HUES64 (cell line): ENCODE data around the gene TMEM158.
A peak's percentile ranks its signal among the peaks of the same experiment; 100 is the strongest.

Experiments
- H3K27ac ChIP-seq: 2 replicates; pipeline ENCODE4 v1.7.0; 2013; ENCODE audit warnings: low read depth, low read length, inconsistent platforms
- H3K27me3 ChIP-seq: 2 replicates; pipeline ENCODE4 v1.6.1; 2013; ENCODE audit warnings: mild to moderate bottlenecking, low read length; ENCODE audit not compliant: insufficient read depth
- H3K36me3 ChIP-seq: 2 replicates; pipeline ENCODE4 v1.6.1; 2013; ENCODE audit warnings: mild to moderate bottlenecking, low read length; ENCODE audit not compliant: insufficient read depth
- H3K4me1 ChIP-seq: 2 replicates; pipeline ENCODE4 v1.6.1; 2013; ENCODE audit warnings: mild to moderate bottlenecking, low read length, moderate library complexity; ENCODE audit not compliant: insufficient read depth
- H3K4me3 ChIP-seq: 2 replicates; pipeline ENCODE4 v1.5.1; 2013; ENCODE audit warnings: mild to moderate bottlenecking, low read length, moderate library complexity
- H3K9ac ChIP-seq: 2 replicates; pipeline ENCODE4 v1.6.1; 2013; ENCODE audit warnings: mild to moderate bottlenecking, low read depth, low read length
- H3K9me3 ChIP-seq: 2 replicates; pipeline ENCODE4 v1.6.1; 2013; ENCODE audit warnings: low read depth, low read length; ENCODE audit not compliant: insufficient read depth
- WGBS: fragments of 150-250, 120-280 bp; methylation state at CpG from one replicate; pipeline ENCODE4 v1.1.7; 2013; ENCODE audit warnings: missing lambda C conversion rate; 5-methylcytosine and 5-hydroxymethylcytosine counted together

Gene TMEM158

DNA sequence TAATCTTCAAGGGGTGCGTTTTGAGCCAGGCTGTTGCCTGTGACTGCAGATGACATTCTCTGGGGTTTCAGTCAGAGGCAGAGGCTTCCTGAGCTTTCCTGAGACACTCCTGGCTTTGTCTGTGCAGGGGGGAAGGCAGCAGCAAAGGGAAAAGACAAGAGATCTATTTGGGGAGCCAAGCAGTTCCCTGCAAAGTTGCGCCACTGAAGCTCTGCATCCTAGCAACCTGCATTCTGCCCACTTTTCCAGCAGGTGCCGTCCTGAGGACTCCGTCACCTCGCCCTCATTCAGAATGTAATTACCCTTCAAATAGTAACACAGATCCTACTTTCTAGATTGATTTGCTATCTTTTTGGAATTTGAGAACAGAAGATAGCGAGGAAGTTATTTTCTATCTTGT lies 1.9 kb upstream of the TMEM158 start:
- no peak overlapping the region for H3K27ac ChIP-seq
- no peak overlapping the region for H3K9ac ChIP-seq
- H3K4me1 ChIP-seq = peaks cover 22% of the 10 kb centered on the region
- no peaks in the 10 kb centered on the region for H3K36me3 ChIP-seq
- no peaks in the 10 kb centered on the region for H3K9me3 ChIP-seq
- 66% methylated on average over 6 of the region's 6 CpGs for WGBS
- H3K27me3 ChIP-seq = peaks cover 16% of the 10 kb centered on the region
- H3K4me3 ChIP-seq = no peak overlapping the region

GRCh38 chr3:45227071-45227820 lies 1.2 kb upstream of the TMEM158 start:
- Histone ChIP-seq H3K9ac (no peak overlapping the region), H3K9me3 (no peaks in the 10 kb centered on the region), H3K27ac (no peak overlapping the region), H3K4me3 (peak overlapping the region; percentile 88; the same call in 1 of the 2 replicates), H3K4me1 (peaks cover 16% of the 10 kb centered on the region), H3K27me3 (peaks cover 16% of the 10 kb centered on the region), H3K36me3 (no peaks in the 10 kb centered on the region)
- WGBS = 74% methylated on average over 5 of the region's 7 CpGs

DNA sequence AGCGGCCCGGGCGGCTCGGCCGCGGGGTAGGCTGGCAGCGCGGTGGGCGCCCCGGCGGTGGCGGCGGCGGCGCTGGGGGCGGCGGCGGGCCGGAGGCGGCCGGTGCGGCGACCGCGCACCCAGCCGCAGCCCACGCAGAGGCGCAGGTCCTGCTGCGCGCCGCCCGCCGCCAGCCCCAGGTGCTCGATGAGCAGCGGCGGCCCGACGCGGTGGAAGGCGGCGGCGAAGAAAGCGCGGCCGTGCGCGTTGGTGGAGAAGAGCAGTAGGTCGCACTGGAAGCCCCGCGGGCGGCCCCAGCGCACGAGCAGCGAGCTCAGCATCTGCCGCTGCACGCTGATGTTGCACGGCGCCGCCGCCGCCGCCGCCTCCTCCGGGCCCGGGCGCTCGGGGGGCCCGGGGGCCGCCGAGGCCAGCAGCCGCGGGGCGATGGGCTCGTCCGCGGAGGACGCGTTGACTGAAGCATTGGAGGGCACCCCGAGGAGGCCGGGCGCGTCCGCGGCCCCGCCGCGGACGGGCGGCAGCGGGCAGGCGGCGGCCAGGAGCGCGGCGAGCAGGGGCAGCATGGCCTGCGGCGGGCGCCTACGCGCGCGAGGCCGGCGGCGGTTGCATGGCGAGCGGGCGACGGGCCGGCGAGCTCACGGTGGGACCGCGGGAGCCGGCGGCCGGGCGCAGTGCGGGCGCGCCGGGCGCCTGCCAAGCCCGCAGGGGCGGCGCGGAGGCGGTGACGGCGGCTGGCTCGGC lies 452 bp downstream of the TMEM158 start:
- Histone ChIP-seq H3K27me3 (peaks cover 16% of the 10 kb centered on the region), H3K4me3 (peak overlapping the region; percentile 88), H3K27ac (no peak overlapping the region), H3K9me3 (no peaks in the 10 kb centered on the region), H3K9ac (peak overlapping the region; percentile 79), H3K4me1 (peaks cover 16% of the 10 kb centered on the region), H3K36me3 (no peaks in the 10 kb centered on the region)
- under 1% methylated on average over 131 of the region's 131 CpGs for WGBS

- Histone ChIP-seq H3K9me3 (no peaks in the 10 kb centered on the region), H3K36me3 (no peaks in the 10 kb centered on the region), H3K4me3 (peak overlapping the region; percentile 88), H3K4me1 (peaks cover 16% of the 10 kb centered on the region), H3K27me3 (peaks cover 16% of the 10 kb centered on the region), H3K27ac (no peak overlapping the region), H3K9ac (peak overlapping the region; percentile 79)
- under 1% methylated on average over 62 of the region's 62 CpGs for WGBS
Measured at GRCh38 chr3:45224824-45225464, 1.1 kb downstream of the TMEM158 start.

DNA sequence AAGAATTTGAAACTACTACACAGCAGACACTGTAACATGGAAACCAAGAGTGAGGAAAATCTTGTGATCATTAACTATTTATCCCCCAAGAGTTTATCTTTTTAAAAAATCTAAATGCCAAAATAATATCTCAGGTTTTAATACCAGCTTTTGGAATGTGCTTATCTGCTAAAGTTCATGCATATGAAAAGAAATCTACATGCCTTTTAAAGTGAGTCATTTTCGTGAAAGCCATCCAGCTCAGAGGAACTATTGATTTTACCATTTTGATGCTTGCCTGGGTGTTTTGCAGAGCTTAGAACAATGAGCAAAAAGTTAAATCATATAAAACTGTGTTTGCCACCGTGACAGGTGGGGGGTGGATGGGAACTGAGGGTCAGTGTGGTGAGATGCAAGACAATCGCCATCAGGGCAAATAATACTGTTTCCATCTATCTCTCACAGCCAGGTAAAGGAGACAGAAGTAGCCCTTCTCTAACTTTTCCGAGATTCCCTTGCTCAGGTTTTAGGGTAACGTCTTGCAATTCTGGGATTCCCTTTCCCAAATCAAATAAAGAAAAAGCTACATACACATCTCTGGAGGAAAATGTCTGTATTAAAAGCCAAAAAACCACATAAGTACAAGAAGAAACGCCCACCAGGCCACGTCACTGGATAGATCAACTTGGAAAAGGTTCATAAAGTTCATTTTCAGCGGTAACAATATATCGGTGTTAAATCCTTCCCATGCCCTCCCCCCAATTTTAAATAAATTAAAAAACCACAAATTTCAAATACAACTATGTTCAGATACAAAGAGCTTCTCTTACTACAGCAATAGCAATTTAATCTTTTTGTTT lies 2.0 kb downstream of the TMEM158 start:
- Histone ChIP-seq H3K36me3 (no peaks in the 10 kb centered on the region), H3K9me3 (no peaks in the 10 kb centered on the region), H3K27ac (no peak overlapping the region), H3K27me3 (peaks cover 16% of the 10 kb centered on the region), H3K4me1 (peaks cover 16% of the 10 kb centered on the region), H3K4me3 (peak overlapping the region; percentile 88), H3K9ac (peak overlapping the region; percentile 79; the same call in 1 of the 2 replicates)
- WGBS = 12% methylated on average over 9 of the region's 9 CpGs

GRCh38 chr3:45219694-45220093 lies 6.4 kb downstream of the TMEM158 start:
- 91% methylated on average over 8 of the region's 8 CpGs for WGBS
- no peaks in the 10 kb centered on the region for H3K36me3 ChIP-seq
- no peaks in the 10 kb centered on the region for H3K9me3 ChIP-seq
- H3K4me3 ChIP-seq = no peak overlapping the region
- H3K27ac ChIP-seq = no peak overlapping the region
- H3K4me1 ChIP-seq = peaks cover 11% of the 10 kb centered on the region; the same call in 1 of the 2 replicates
- H3K9ac ChIP-seq = no peak overlapping the region
- H3K27me3 ChIP-seq = peaks cover 5% of the 10 kb centered on the region

- H3K4me1 ChIP-seq = peaks cover 8% of the 10 kb centered on the region; the same call in 1 of the 2 replicates
- no peaks in the 10 kb centered on the region for H3K27me3 ChIP-seq
- H3K9me3 ChIP-seq = no peaks in the 10 kb centered on the region
- 71% methylated on average over 11 of the region's 11 CpGs for WGBS
- no peak overlapping the region for H3K27ac ChIP-seq
- H3K9ac ChIP-seq = no peak overlapping the region
- no peak overlapping the region for H3K4me3 ChIP-seq
- H3K36me3 ChIP-seq = no peaks in the 10 kb centered on the region
Measured at GRCh38 chr3:45218578-45219390, 7.3 kb downstream of the TMEM158 start.

- Histone ChIP-seq H3K36me3 (no peaks in the 10 kb centered on the region), H3K9ac (no peak overlapping the region), H3K27ac (no peak overlapping the region), H3K9me3 (no peaks in the 10 kb centered on the region), H3K4me1 (peaks cover 6% of the 10 kb centered on the region; the same call in 1 of the 2 replicates), H3K4me3 (no peak overlapping the region), H3K27me3 (no peaks in the 10 kb centered on the region)
- 92% methylated on average over 8 of the region's 10 CpGs for WGBS
Measured at GRCh38 chr3:45216021-45216609, 10.0 kb downstream of the TMEM158 start.

DNA sequence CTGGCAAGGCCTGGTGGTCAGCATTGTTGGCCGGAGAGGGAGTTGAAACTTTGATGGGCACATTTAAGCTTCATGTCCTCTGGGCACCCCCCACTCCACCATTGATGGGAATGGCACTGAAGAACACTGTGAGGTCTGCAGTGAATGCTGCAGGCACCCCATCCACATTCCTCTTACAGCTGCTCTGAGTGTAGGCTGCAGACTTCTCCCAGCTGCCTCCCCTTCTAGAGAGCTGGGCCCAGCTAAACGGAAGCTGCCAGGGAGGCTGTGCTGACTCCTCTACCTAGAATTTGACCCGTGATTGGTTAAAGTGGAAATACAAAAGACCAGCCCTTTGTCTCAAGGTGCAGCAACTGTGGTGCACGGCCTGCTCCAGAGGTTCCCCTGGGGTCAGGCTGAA lies 10.6 kb downstream of the TMEM158 start:
- Histone ChIP-seq H3K4me1 (peaks cover 6% of the 10 kb centered on the region; the same call in 1 of the 2 replicates), H3K36me3 (no peaks in the 10 kb centered on the region), H3K9ac (no peak overlapping the region), H3K27ac (no peak overlapping the region), H3K9me3 (no peaks in the 10 kb centered on the region), H3K4me3 (no peak overlapping the region), H3K27me3 (no peaks in the 10 kb centered on the region)
- WGBS = 79% methylated on average over 4 of the region's 4 CpGs
